DOHH2 (cell line): ENCODE data around the gene CPXM2.

Source experiments
- H3F3A ChIP-seq: fragments of 200-600 bp; sonication (generic), shearing (Covaris generic); 2 replicates; pipeline ENCODE4 v1.6.0; 2016; ENCODE audit warnings: antibody characterized with exemption, mild to moderate bottlenecking; ENCODE audit not compliant: control insufficient read depth, insufficient read depth
- H3K27ac ChIP-seq: fragments of 200-600 bp; sonication (generic); 2 replicates; pipeline ENCODE4 v1.5.1; 2014; ENCODE audit warnings: low read depth, mild to moderate bottlenecking, low read length, moderate library complexity
- H3K27me3 ChIP-seq: fragments of 200-600 bp; sonication (generic); 2 replicates; pipeline ENCODE4 v1.6.1; 2014; ENCODE audit warnings: mild to moderate bottlenecking, low read length, mixed read lengths; ENCODE audit not compliant: control insufficient read depth
- H3K36me3 ChIP-seq: fragments of 200-600 bp; sonication (generic); 2 replicates; pipeline ENCODE4 v1.6.1; 2014; ENCODE audit warnings: mild to moderate bottlenecking, low read length, moderate library complexity, mixed read lengths; ENCODE audit not compliant: control insufficient read depth
- H3K4me1 ChIP-seq: fragments of 200-600 bp; sonication (generic); 2 replicates; pipeline ENCODE4 v1.6.1; 2014; ENCODE audit warnings: mild to moderate bottlenecking, low read length, mixed read lengths; ENCODE audit not compliant: control insufficient read depth
- H3K4me2 ChIP-seq: fragments of 200-600 bp; sonication (generic); 2 replicates; pipeline ENCODE4 v1.6.0; 2014; ENCODE audit warnings: mild to moderate bottlenecking, low read length, moderate library complexity
- H3K4me3 ChIP-seq: fragments of 200-600 bp; sonication (generic); 2 replicates; pipeline ENCODE4 v1.5.1; 2014; ENCODE audit warnings: mild to moderate bottlenecking, low read length, mixed read lengths
- H3K79me2 ChIP-seq: fragments of 200-600 bp; sonication (generic); 2 replicates; pipeline ENCODE4 v1.6.1; 2014; ENCODE audit warnings: mild to moderate bottlenecking, low read length, mixed read lengths; ENCODE audit not compliant: control insufficient read depth
- H3K9me2 ChIP-seq: fragments of 200-600 bp; sonication (generic); replicated peaks from 2 replicates; pipeline ENCODE4 v1.6.1; 2014; ENCODE audit warnings: mild to moderate bottlenecking, low read length, mixed read lengths; ENCODE audit not compliant: control insufficient read depth
- H3K9me3 ChIP-seq: fragments of 200-600 bp; sonication (generic); 2 replicates; pipeline ENCODE4 v1.6.1; 2014; ENCODE audit warnings: antibody characterized with exemption, low read length, mixed read lengths; ENCODE audit not compliant: control insufficient read depth, insufficient read depth
- H4K20me1 ChIP-seq: fragments of 200-600 bp; sonication (generic); 2 replicates; pipeline ENCODE4 v1.6.0; 2014; ENCODE audit warnings: low read depth, mild to moderate bottlenecking, antibody characterized with exemption, low read length, moderate library complexity; ENCODE audit not compliant: control insufficient read depth, insufficient read depth
- CTCF ChIP-seq: fragments of 200-600 bp; sonication (generic); IDR thresholded peaks from one replicate; pipeline ENCODE4 v1.5.1; 2014; ENCODE audit warnings: antibody characterized with exemption, mild to moderate bottlenecking, low read depth, low read length; ENCODE audit not compliant: poor library complexity, severe bottlenecking
- EZH2phosphoT487 ChIP-seq: fragments of 200-600 bp; sonication (generic); IDR thresholded peaks from 2 replicates; pipeline ENCODE4 v1.6.1; 2017; ENCODE audit warnings: borderline replicate concordance, mild to moderate bottlenecking, antibody characterized with exemption, low read length, moderate library complexity, mixed read lengths

CPXM2 gene

GRCh38 chr10:123897146-123897545 is 5.5 kb upstream of the CPXM2 start:
- Histone ChIP-seq H3K9me2 (no peaks in the 10 kb centered on the region), H3K36me3 (no peaks in the 10 kb centered on the region), H3K79me2 (no peaks in the 10 kb centered on the region), H3K27ac (no peak overlapping the region), H3K4me3 (no peak overlapping the region), H3K4me1 (no peaks in the 10 kb centered on the region), H3F3A (no peaks in the 10 kb centered on the region), H4K20me1 (no peaks in the 10 kb centered on the region), H3K4me2 (no peak overlapping the region), H3K9me3 (no peaks in the 10 kb centered on the region), H3K27me3 (no peaks in the 10 kb centered on the region)
- TF ChIP-seq CTCF (peak; percentile 59), EZH2phosphoT487 (no peak)

GRCh38 chr10:123896246-123896927 is 4.8 kb upstream of the CPXM2 start:
- Histone ChIP-seq H3K36me3 (no peaks in the 10 kb centered on the region), H3K9me2 (no peaks in the 10 kb centered on the region), H3F3A (no peaks in the 10 kb centered on the region), H3K79me2 (no peaks in the 10 kb centered on the region), H3K4me2 (no peak overlapping the region), H3K4me3 (no peak overlapping the region), H3K4me1 (no peaks in the 10 kb centered on the region), H3K27me3 (no peaks in the 10 kb centered on the region), H3K27ac (no peak overlapping the region), H3K9me3 (no peaks in the 10 kb centered on the region), H4K20me1 (no peaks in the 10 kb centered on the region)
- TF ChIP-seq EZH2phosphoT487 (no peak), CTCF (no peak)

GRCh38 chr10:123893651-123894050 is 2.0 kb upstream of the CPXM2 start:
- H3K9me3 ChIP-seq, result no peaks in the 10 kb centered on the region
- H3K36me3 ChIP-seq, result no peaks in the 10 kb centered on the region
- no peaks in the 10 kb centered on the region for H3K9me2 ChIP-seq
- H3K4me1 ChIP-seq, result no peaks in the 10 kb centered on the region
- no peak overlapping the region for H3K27ac ChIP-seq
- H3K79me2 ChIP-seq, result no peaks in the 10 kb centered on the region
- H4K20me1 ChIP-seq, result no peaks in the 10 kb centered on the region
- H3K27me3 ChIP-seq, result no peaks in the 10 kb centered on the region; the same call in 1 of the 2 replicates
- TF ChIP-seq EZH2phosphoT487 (no peak), CTCF (no peak)
- H3K4me3 ChIP-seq, result no peak overlapping the region
- no peak overlapping the region for H3K4me2 ChIP-seq
- H3F3A ChIP-seq, result no peaks in the 10 kb centered on the region
